H9 (cell line): ENCODE measurements around the gene TNIP1. TPM values are rescaled to one million over a fixed set of nuclear protein-coding genes. Genes with fewer than 3 reads are reported as not detected.
A peak's percentile ranks its signal among the peaks of the same experiment; 100 is the strongest.

Experiments used
- DNase-seq: peaks from one replicate; pipeline ENCODE4 v3.0.0-alpha.2; 2017
- H2AFZ ChIP-seq: one replicate; pipeline ENCODE4 v1.6.1; 2013; ENCODE audit warnings: mild to moderate bottlenecking, low read length, control low read depth, moderate library complexity
- H2AK5ac ChIP-seq: 2 replicates; pipeline ENCODE4 v1.6.1; 2013; ENCODE audit warnings: low read length, control low read depth, mixed read lengths; ENCODE audit not compliant: insufficient read length
- H2BK120ac ChIP-seq: one replicate; pipeline ENCODE4 v1.6.1; 2013; ENCODE audit warnings: low read depth, mild to moderate bottlenecking, low read length, control low read depth, inconsistent platforms; ENCODE audit not compliant: poor library complexity, severe bottlenecking
- H2BK12ac ChIP-seq: 2 replicates; pipeline ENCODE4 v1.6.1; 2013; ENCODE audit warnings: low read length, control low read depth, mixed read lengths, low read depth; ENCODE audit not compliant: insufficient read length
- H2BK15ac ChIP-seq: 2 replicates; pipeline ENCODE4 v1.6.1; 2013; ENCODE audit warnings: low read depth, low read length, control low read depth
- H2BK20ac ChIP-seq: one replicate; pipeline ENCODE4 v1.6.1; 2013; ENCODE audit warnings: low read depth, mild to moderate bottlenecking, low read length, control low read depth, inconsistent platforms; ENCODE audit not compliant: poor library complexity, severe bottlenecking
- H2BK5ac ChIP-seq: 2 replicates; pipeline ENCODE4 v1.6.1; 2013; ENCODE audit warnings: low read length, control low read depth, mixed read lengths; ENCODE audit not compliant: insufficient read length
- H3K14ac ChIP-seq: 2 replicates; pipeline ENCODE4 v1.6.1; 2013; ENCODE audit warnings: low read length, control low read depth; ENCODE audit not compliant: insufficient read depth
- H3K18ac ChIP-seq: 2 replicates; pipeline ENCODE4 v1.6.1; 2013; ENCODE audit warnings: low read depth, mild to moderate bottlenecking, mixed read lengths, low read length, control low read depth; ENCODE audit not compliant: insufficient read length
- H3K23ac ChIP-seq: 2 replicates; pipeline ENCODE4 v1.6.1; 2013; ENCODE audit warnings: low read length, control low read depth, mixed read lengths, low read depth; ENCODE audit not compliant: insufficient read length
- H3K23me2 ChIP-seq: 2 replicates; pipeline ENCODE4 v1.6.1; 2013; ENCODE audit warnings: low read depth, mild to moderate bottlenecking, mixed read lengths, low read length, control low read depth; ENCODE audit not compliant: insufficient read length, poor library complexity, severe bottlenecking
- H3K27ac ChIP-seq: 2 replicates; pipeline ENCODE4 v1.5.1; 2013; ENCODE audit warnings: low read length, control low read depth, mixed read lengths, low read depth; ENCODE audit not compliant: insufficient read length
- H3K27me3 ChIP-seq: 2 replicates; pipeline ENCODE4 v1.6.1; 2013; ENCODE audit warnings: low read length, control low read depth, inconsistent platforms; ENCODE audit not compliant: insufficient read depth
- H3K4ac ChIP-seq: 2 replicates; pipeline ENCODE4 v1.6.1; 2013; ENCODE audit warnings: low read depth, mild to moderate bottlenecking, control low read depth, inconsistent platforms, low read length, moderate library complexity
- H3K4me1 ChIP-seq: 2 replicates; pipeline ENCODE4 v1.6.1; 2013; ENCODE audit warnings: low read length, control low read depth, inconsistent platforms; ENCODE audit not compliant: insufficient read depth
- H3K4me2 ChIP-seq: 2 replicates; pipeline ENCODE4 v1.6.1; 2013; ENCODE audit warnings: low read length, control low read depth, mixed read lengths; ENCODE audit not compliant: insufficient read length, insufficient read depth
- H3K56ac ChIP-seq: 2 replicates; pipeline ENCODE4 v1.6.1; 2013; ENCODE audit warnings: low read depth, mild to moderate bottlenecking, mixed read lengths, low read length, control low read depth; ENCODE audit not compliant: insufficient read length
- H3K79me1 ChIP-seq: 2 replicates; pipeline ENCODE4 v1.6.1; 2013; ENCODE audit warnings: low read depth, mild to moderate bottlenecking, moderate library complexity, low read length, control low read depth, inconsistent platforms; ENCODE audit not compliant: insufficient read depth, poor library complexity, severe bottlenecking
- H3K79me2 ChIP-seq: 2 replicates; pipeline ENCODE4 v1.6.1; 2013; ENCODE audit warnings: low read length, control low read depth, inconsistent platforms; ENCODE audit not compliant: insufficient read depth
- H3K9ac ChIP-seq: 2 replicates; pipeline ENCODE4 v1.6.1; 2013; ENCODE audit warnings: low read length, control low read depth, mixed read lengths; ENCODE audit not compliant: insufficient read length; ENCODE audit errors: extremely low read depth
- H3K9me3 ChIP-seq: one replicate; pipeline ENCODE4 v1.6.1; 2013; ENCODE audit warnings: low read depth, low read length, inconsistent platforms; ENCODE audit not compliant: control insufficient read depth
- H3T11ph ChIP-seq: one replicate; pipeline ENCODE4 v1.6.1; 2013; ENCODE audit warnings: mild to moderate bottlenecking, low read length, control low read depth, inconsistent platforms
- H4K20me1 ChIP-seq: one replicate; pipeline ENCODE4 v1.6.1; 2013; ENCODE audit not compliant: control insufficient read depth, insufficient read length, insufficient read depth
- H4K5ac ChIP-seq: 2 replicates; pipeline ENCODE4 v1.6.1; 2013; ENCODE audit warnings: low read depth, mild to moderate bottlenecking, mixed read lengths, low read length, control low read depth; ENCODE audit not compliant: insufficient read length
- H4K8ac ChIP-seq: replicated peaks from 2 replicates; pipeline ENCODE4 v1.6.1; 2013; ENCODE audit warnings: low read length, control low read depth, mixed read lengths, low read depth; ENCODE audit not compliant: insufficient read length
- H4K91ac ChIP-seq: 2 replicates; pipeline ENCODE4 v1.6.1; 2013; ENCODE audit warnings: low read depth, mild to moderate bottlenecking, moderate library complexity, mixed read lengths, low read length, control low read depth; ENCODE audit not compliant: insufficient read length
- H3K27ac Mint-ChIP-seq, 3 experiments: 2 replicates in 2 of 3; 3 replicates in 1 of 3; pipeline ENCODE4 v1.8.0; 2020 to 2021; ENCODE audit warnings: mixed read lengths in 3 of 3, mild to moderate bottlenecking in 1 of 3, moderate library complexity in 1 of 3
- H3K27me3 Mint-ChIP-seq: 2 replicates; pipeline ENCODE4 v1.8.0; 2021; ENCODE audit warnings: low read depth, mild to moderate bottlenecking, moderate library complexity, mixed read lengths
- H3K36me3 Mint-ChIP-seq, 3 experiments: 2 replicates in 2 of 3; 3 replicates in 1 of 3; pipeline ENCODE4 v1.8.0; 2020 to 2021; ENCODE audit warnings: low read depth in 3 of 3, mixed read lengths in 3 of 3; ENCODE audit not compliant: insufficient read depth in 1 of 3
- H3K4me1 Mint-ChIP-seq, 2 experiments: 2 replicates each; pipeline ENCODE4 v1.8.0; 2020; ENCODE audit warnings: mixed read lengths in 2 of 2
- H3K4me3 Mint-ChIP-seq, 2 experiments: 2 replicates in 1 of 2; 3 replicates in 1 of 2; pipeline ENCODE4 v1.8.0; 2020 to 2021; ENCODE audit warnings: mild to moderate bottlenecking in 2 of 2, mixed read lengths in 2 of 2, moderate library complexity in 1 of 2
- H3K9me3 Mint-ChIP-seq, 2 experiments: 2 replicates in 1 of 2; 3 replicates in 1 of 2; pipeline ENCODE4 v1.8.0; 2020; ENCODE audit warnings: mild to moderate bottlenecking in 2 of 2, mixed read lengths in 2 of 2, moderate library complexity in 1 of 2
- WGBS: extraction: QIAGEN DNeasy Blood & Tissue Kit; methylation state at CpG from one replicate; pipeline ENCODE4 v1.1.7; 2013; ENCODE audit warnings: missing lambda C conversion rate, low lambda C conversion rate, mixed read lengths; ENCODE audit not compliant: insufficient read length; ENCODE audit errors: extremely low coverage; 5-methylcytosine and 5-hydroxymethylcytosine counted together
- total RNA-seq: library from RNA; stranded (reverse); gene quantifications from 2 replicates; pipeline ENCODE4 v1.2.1, GENCODE V29; 2021
- TF ChIP-seq, protein P1 (sequence below): fragments of 200-600 bp; sonication (generic); conservative IDR thresholded peaks from 3 replicates; pipeline ENCODE4 v1.8.0; 2021; ENCODE audit warnings: antibody characterized with exemption, mild to moderate bottlenecking

TNIP1 gene
- total RNA-seq, 1 experiment from 2014 or later, result 40.8 TPM

DNA sequence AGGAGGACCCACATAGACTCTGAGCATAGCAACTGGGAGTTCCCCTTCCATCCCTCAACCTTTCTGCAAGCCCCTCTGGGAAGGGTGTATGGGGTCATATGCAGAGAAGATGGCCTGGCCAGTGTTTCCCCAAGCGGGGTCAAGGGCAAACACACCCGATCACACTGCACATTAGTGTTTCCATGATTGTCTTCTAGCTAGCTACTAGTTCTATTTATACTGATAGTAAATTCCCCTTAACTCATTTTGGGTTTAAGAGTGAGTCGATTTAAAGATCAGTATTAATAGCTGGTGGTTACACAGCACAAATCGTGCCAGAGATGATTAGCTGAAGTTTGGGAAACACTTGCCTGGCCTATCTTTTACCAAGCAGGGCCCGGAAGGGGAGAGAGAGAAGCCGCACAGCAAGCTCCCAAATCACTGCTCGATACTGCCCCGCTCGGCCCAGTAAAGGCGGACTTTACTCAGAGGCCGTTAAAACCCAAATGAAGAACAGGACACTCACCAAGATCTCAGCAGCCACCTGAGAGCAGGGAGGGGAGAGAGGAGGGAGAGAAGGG is 29.4 kb upstream of the TNIP1 start:
- DNase-seq, result no peak
- no peaks in the 10 kb centered on the region for H3K4me1 Mint-ChIP-seq
- Histone ChIP-seq H3K23me2 (no peaks in the 10 kb centered on the region), H2BK120ac (no peak overlapping the region), H3K4me1 (no peaks in the 10 kb centered on the region), H3K27ac (no peak overlapping the region), H3K79me1 (no peaks in the 10 kb centered on the region), H2BK15ac (no peak overlapping the region), H3K14ac (no peak overlapping the region), H3K79me2 (no peaks in the 10 kb centered on the region), H3K9me3 (no peaks in the 10 kb centered on the region), H4K8ac (no peak overlapping the region), H3K4me2 (no peak overlapping the region), H2AK5ac (no peak overlapping the region), H4K20me1 (no peaks in the 10 kb centered on the region), H3K56ac (no peak overlapping the region), H4K91ac (no peak overlapping the region), H3K27me3 (no peaks in the 10 kb centered on the region), H2BK20ac (no peak overlapping the region), H3K23ac (no peak overlapping the region), H3K4ac (no peak overlapping the region), H2BK5ac (no peak overlapping the region), H3K18ac (no peak overlapping the region), H3K9ac (no peak overlapping the region), H2BK12ac (no peak overlapping the region), H2AFZ (no peak overlapping the region), H4K5ac (no peak overlapping the region), H3T11ph (no peak overlapping the region)
- TF ChIP-seq, protein P1, sequence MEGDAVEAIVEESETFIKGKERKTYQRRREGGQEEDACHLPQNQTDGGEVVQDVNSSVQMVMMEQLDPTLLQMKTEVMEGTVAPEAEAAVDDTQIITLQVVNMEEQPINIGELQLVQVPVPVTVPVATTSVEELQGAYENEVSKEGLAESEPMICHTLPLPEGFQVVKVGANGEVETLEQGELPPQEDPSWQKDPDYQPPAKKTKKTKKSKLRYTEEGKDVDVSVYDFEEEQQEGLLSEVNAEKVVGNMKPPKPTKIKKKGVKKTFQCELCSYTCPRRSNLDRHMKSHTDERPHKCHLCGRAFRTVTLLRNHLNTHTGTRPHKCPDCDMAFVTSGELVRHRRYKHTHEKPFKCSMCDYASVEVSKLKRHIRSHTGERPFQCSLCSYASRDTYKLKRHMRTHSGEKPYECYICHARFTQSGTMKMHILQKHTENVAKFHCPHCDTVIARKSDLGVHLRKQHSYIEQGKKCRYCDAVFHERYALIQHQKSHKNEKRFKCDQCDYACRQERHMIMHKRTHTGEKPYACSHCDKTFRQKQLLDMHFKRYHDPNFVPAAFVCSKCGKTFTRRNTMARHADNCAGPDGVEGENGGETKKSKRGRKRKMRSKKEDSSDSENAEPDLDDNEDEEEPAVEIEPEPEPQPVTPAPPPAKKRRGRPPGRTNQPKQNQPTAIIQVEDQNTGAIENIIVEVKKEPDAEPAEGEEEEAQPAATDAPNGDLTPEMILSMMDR, result no peak
- H3K27me3 Mint-ChIP-seq, result no peaks in the 10 kb centered on the region
- peaks cover 12 to 37% (median 19%) of the 10 kb centered on the region in 3 experiments; a peak in 6 of 7 replicates for H3K36me3 Mint-ChIP-seq
- peak overlapping the region in 1 of 3 experiments; percentile 66; a peak in 2 of 7 replicates for H3K27ac Mint-ChIP-seq
- no peaks in the 10 kb centered on the region for H3K9me3 Mint-ChIP-seq
- WGBS, result no CpG with 5 or more reads among the region's 11 CpGs
- H3K4me3 Mint-ChIP-seq, result no peak overlapping the region
